ENCODE data around the gene TPCN1.

DNA sequence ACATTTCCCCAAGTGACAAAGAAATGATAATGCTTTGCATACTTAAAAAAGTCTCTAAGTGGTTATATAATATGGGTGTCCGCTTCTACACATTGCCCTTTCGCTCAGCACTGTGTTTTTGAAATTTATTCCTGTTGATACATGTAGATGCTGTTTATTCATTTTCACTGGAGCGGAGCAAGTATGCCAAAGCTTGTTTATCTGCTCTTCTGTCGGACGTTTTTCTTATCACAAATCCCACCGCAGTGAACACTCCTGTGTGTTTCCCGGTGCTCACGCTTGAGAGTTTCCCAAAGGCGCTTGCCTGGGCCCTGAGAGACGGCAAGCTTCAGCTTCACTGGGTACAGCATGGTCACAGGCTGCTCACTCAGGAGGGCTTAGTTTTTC lies 50.2 kb downstream of the TPCN1 start:
- TF ChIP-seq EP300 (IDR thresholded peaks at IDR 0.05; ENCODE audit: borderline replicate concordance in 1 of 2, low read depth in 1 of 2, low read length in 1 of 2) (no peak), RFX5 (IDR thresholded peaks at IDR 0.05; ENCODE audit: low read length) (no peak), NFIC (IDR thresholded peaks at IDR 0.05; ENCODE audit: borderline replicate concordance) (no peak), JUND (IDR thresholded peaks at IDR 0.05) (no peak)
- TF ChIP-seq, protein P1, sequence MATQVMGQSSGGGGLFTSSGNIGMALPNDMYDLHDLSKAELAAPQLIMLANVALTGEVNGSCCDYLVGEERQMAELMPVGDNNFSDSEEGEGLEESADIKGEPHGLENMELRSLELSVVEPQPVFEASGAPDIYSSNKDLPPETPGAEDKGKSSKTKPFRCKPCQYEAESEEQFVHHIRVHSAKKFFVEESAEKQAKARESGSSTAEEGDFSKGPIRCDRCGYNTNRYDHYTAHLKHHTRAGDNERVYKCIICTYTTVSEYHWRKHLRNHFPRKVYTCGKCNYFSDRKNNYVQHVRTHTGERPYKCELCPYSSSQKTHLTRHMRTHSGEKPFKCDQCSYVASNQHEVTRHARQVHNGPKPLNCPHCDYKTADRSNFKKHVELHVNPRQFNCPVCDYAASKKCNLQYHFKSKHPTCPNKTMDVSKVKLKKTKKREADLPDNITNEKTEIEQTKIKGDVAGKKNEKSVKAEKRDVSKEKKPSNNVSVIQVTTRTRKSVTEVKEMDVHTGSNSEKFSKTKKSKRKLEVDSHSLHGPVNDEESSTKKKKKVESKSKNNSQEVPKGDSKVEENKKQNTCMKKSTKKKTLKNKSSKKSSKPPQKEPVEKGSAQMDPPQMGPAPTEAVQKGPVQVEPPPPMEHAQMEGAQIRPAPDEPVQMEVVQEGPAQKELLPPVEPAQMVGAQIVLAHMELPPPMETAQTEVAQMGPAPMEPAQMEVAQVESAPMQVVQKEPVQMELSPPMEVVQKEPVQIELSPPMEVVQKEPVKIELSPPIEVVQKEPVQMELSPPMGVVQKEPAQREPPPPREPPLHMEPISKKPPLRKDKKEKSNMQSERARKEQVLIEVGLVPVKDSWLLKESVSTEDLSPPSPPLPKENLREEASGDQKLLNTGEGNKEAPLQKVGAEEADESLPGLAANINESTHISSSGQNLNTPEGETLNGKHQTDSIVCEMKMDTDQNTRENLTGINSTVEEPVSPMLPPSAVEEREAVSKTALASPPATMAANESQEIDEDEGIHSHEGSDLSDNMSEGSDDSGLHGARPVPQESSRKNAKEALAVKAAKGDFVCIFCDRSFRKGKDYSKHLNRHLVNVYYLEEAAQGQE (IDR thresholded peaks at IDR 0.05; ENCODE audit: low read depth, low read length): no peak
- TF ChIP-seq, protein P2, sequence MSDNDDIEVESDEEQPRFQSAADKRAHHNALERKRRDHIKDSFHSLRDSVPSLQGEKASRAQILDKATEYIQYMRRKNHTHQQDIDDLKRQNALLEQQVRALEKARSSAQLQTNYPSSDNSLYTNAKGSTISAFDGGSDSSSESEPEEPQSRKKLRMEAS (IDR thresholded peaks at IDR 0.05; ENCODE audit: low read depth): no peak
- TF ChIP-seq, protein P3, sequence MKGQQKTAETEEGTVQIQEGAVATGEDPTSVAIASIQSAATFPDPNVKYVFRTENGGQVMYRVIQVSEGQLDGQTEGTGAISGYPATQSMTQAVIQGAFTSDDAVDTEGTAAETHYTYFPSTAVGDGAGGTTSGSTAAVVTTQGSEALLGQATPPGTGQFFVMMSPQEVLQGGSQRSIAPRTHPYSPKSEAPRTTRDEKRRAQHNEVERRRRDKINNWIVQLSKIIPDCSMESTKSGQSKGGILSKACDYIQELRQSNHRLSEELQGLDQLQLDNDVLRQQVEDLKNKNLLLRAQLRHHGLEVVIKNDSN (IDR thresholded peaks at IDR 0.05; ENCODE audit: borderline replicate concordance, low read depth): no peak
- TF ChIP-seq, protein P4, sequence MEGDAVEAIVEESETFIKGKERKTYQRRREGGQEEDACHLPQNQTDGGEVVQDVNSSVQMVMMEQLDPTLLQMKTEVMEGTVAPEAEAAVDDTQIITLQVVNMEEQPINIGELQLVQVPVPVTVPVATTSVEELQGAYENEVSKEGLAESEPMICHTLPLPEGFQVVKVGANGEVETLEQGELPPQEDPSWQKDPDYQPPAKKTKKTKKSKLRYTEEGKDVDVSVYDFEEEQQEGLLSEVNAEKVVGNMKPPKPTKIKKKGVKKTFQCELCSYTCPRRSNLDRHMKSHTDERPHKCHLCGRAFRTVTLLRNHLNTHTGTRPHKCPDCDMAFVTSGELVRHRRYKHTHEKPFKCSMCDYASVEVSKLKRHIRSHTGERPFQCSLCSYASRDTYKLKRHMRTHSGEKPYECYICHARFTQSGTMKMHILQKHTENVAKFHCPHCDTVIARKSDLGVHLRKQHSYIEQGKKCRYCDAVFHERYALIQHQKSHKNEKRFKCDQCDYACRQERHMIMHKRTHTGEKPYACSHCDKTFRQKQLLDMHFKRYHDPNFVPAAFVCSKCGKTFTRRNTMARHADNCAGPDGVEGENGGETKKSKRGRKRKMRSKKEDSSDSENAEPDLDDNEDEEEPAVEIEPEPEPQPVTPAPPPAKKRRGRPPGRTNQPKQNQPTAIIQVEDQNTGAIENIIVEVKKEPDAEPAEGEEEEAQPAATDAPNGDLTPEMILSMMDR (IDR thresholded peaks at IDR 0.05): no peak
